Esophagus muscularis mucosa (tissue), 4 donors: Measurements from ENCODE around the gene C16orf78. TPM values are rescaled to one million over a fixed set of nuclear protein-coding genes. Genes with fewer than 3 reads are reported as not detected.

Source experiments
- DNase-seq: peaks from one replicate; pipeline ENCODE4 v3.0.0-alpha.2; 2017; ENCODE audit errors: extremely low spot score
- H3K27ac ChIP-seq, 4 donors: fragments of 200-600 bp; sonication (generic); replicated peaks in 1 of 4; 1 replicate in 3 of 4; 2 replicates in 1 of 4; pipeline ENCODE4 v1.5.1; 2016 to 2019; ENCODE audit warnings: mild to moderate bottlenecking in 1 of 4
- H3K27me3 ChIP-seq, 4 donors: fragments of 200-600 bp; sonication (generic); one replicate each; pipeline versions ENCODE4 v1.5.1 to v1.6.0; 2016 to 2019
- H3K36me3 ChIP-seq, 4 donors: fragments of 200-600 bp; sonication (generic); one replicate each; pipeline ENCODE4 v1.5.1; 2016 to 2019
- H3K4me1 ChIP-seq, 4 donors: fragments of 200-600 bp; sonication (generic); one replicate each; pipeline ENCODE4 v1.5.1; 2016 to 2019
- H3K4me3 ChIP-seq, 4 donors: fragments of 200-600 bp; sonication (generic); 1 replicate in 2 of 4; 2 replicates in 2 of 4; pipeline ENCODE4 v1.5.1; 2016 to 2019; ENCODE audit warnings: mild to moderate bottlenecking in 4 of 4, moderate library complexity in 1 of 4
- H3K9me3 ChIP-seq, 4 donors: fragments of 200-600 bp; sonication (generic); 1 replicate in 3 of 4; 2 replicates in 1 of 4; pipeline ENCODE4 v1.5.1; 2016 to 2019
- CTCF ChIP-seq, 3 experiments: fragments of 200-600 bp in 2 of 3; fragments of 450-650 bp in 1 of 3; sonication (generic) in 2 of 3; IDR thresholded peaks; one replicate each; pipeline ENCODE4 v1.5.1; 2017 to 2019; ENCODE audit warnings: antibody characterized with exemption in 3 of 3, mild to moderate bottlenecking in 2 of 3, moderate library complexity in 1 of 3
- EP300 ChIP-seq: sonication (generic); formaldehyde crosslinking; IDR thresholded peaks from one replicate; pipeline ENCODE4 v1.6.1; 2017; ENCODE audit warnings: antibody characterized with exemption
- POLR2A ChIP-seq: fragments of 450-650 bp; IDR thresholded peaks from one replicate; pipeline ENCODE4 v1.6.1; 2017; ENCODE audit warnings: antibody characterized with exemption, moderate library complexity, mild to moderate bottlenecking, low read depth
- POLR2AphosphoS5 ChIP-seq, 2 donors: sonication (generic); formaldehyde crosslinking; IDR thresholded peaks; one replicate each; pipeline ENCODE4 v1.6.1; 2017; ENCODE audit warnings: antibody characterized with exemption in 2 of 2
- WGBS: methylation state at CpG from one replicate; pipeline ENCODE4 v1.1.5; 2018; 5-methylcytosine and 5-hydroxymethylcytosine counted together
- intact Hi-C: fragments of 100-400 bp; cut with DNase I; formaldehyde crosslinking; loops from one replicate; pipeline ENCODE4 v1.15.1; 2023
- total RNA-seq, 4 donors: library from RNA; depleted of rRNA; stranded (reverse); fragments of >200 nt; gene quantifications; one replicate each; pipeline versions ENCODE4 v1.1.0 to v1.2.1, GENCODE V29; 2016

Gene C16orf78
- total RNA-seq, 4 donors from 2014 or later: not detected

GRCh38 chr16:49346459-49346858, 27.1 kb upstream of the C16orf78 start:
- intact Hi-C loops: no loop called here
- Histone ChIP-seq H3K27ac (no peak overlapping the region), H3K27me3 (peaks cover 0 to 77% (median 3%) of the 10 kb centered on the region in 4 donors), H3K4me1 (no peaks in the 10 kb centered on the region), H3K9me3 (no peaks in the 10 kb centered on the region), H3K4me3 (no peak overlapping the region), H3K36me3 (no peaks in the 10 kb centered on the region)
- 71% methylated on average over 2 of the region's 2 CpGs for WGBS
- no peak for TF ChIP-seq POLR2AphosphoS5 (IDR thresholded peaks at IDR 0.05)
- no peak for TF ChIP-seq POLR2A
- TF ChIP-seq EP300: no peak
- TF ChIP-seq CTCF (IDR thresholded peaks at IDR 0.05): no peak
- no peak for DNase-seq

GRCh38 chr16:49347476-49347875, 26.1 kb upstream of the C16orf78 start:
- peaks cover 0 to 80% (median 3%) of the 10 kb centered on the region in 4 donors for H3K27me3 ChIP-seq
- H3K27ac ChIP-seq: no peak overlapping the region
- no peak overlapping the region for H3K4me3 ChIP-seq
- intact Hi-C loops: no loop called here
- TF ChIP-seq EP300: no peak
- TF ChIP-seq POLR2AphosphoS5 (IDR thresholded peaks at IDR 0.05): no peak
- no peak for TF ChIP-seq CTCF (IDR thresholded peaks at IDR 0.05)
- no peak for TF ChIP-seq POLR2A
- H3K36me3 ChIP-seq: no peaks in the 10 kb centered on the region
- WGBS: 74% methylated on average over 2 of the region's 2 CpGs
- DNase-seq: no peak
- no peaks in the 10 kb centered on the region for H3K9me3 ChIP-seq
- no peaks in the 10 kb centered on the region for H3K4me1 ChIP-seq

GRCh38 chr16:49348408-49349176, 25.0 kb upstream of the C16orf78 start:
- Histone ChIP-seq H3K4me1 (no peaks in the 10 kb centered on the region), H3K27ac (no peak overlapping the region), H3K27me3 (peaks cover 0 to 83% (median 3%) of the 10 kb centered on the region in 4 donors), H3K4me3 (no peak overlapping the region), H3K9me3 (no peaks in the 10 kb centered on the region), H3K36me3 (no peaks in the 10 kb centered on the region)
- intact Hi-C loops: no loop called here
- DNase-seq: no peak
- TF ChIP-seq EP300: no peak
- no peak for TF ChIP-seq CTCF (IDR thresholded peaks at IDR 0.05)
- TF ChIP-seq POLR2A: no peak
- TF ChIP-seq POLR2AphosphoS5 (IDR thresholded peaks at IDR 0.05): no peak
- WGBS: 44% methylated on average over 14 of the region's 14 CpGs

- no peak overlapping the region for H3K4me3 ChIP-seq
- H3K27me3 ChIP-seq: peaks cover 0 to 78% (median 3%) of the 10 kb centered on the region in 4 donors
- WGBS: 60% methylated on average over 14 of the region's 20 CpGs
- H3K27ac ChIP-seq: no peak overlapping the region
- H3K4me1 ChIP-seq: no peaks in the 10 kb centered on the region
- DNase-seq: no peak
- no peaks in the 10 kb centered on the region for H3K36me3 ChIP-seq
- TF ChIP-seq POLR2A: no peak
- TF ChIP-seq POLR2AphosphoS5 (IDR thresholded peaks at IDR 0.05): no peak
- no peak for TF ChIP-seq EP300
- no peak for TF ChIP-seq CTCF (IDR thresholded peaks at IDR 0.05)
- H3K9me3 ChIP-seq: no peaks in the 10 kb centered on the region
- intact Hi-C loops: loop anchor here (2.0 kb wide), 1 partner anchor 663 kb away; no protein-coding TSS in a partner anchor
Measured at GRCh38 chr16:49349446-49350168, 24.0 kb upstream of the C16orf78 start.
